SK-N-MC (cell line): ENCODE data around the gene ST8SIA4.

Experiments
- EZH2 ChIP-seq: fragments of 200-600 bp; sonication (generic); IDR thresholded peaks from one replicate; pipeline ENCODE4 v1.6.1; 2017; ENCODE audit warnings: antibody characterized with exemption
- FOXP2 ChIP-seq: optimal IDR thresholded peaks from 2 replicates; pipeline ENCODE3; 2011; ENCODE audit warnings: mild to moderate bottlenecking, moderate library complexity; ENCODE audit not compliant: insufficient read depth; ENCODE audit errors: extremely low read length, control extremely low read depth
- POLR2AphosphoS5 ChIP-seq: IDR thresholded peaks from 2 replicates; pipeline ENCODE4 v1.6.1; 2012; ENCODE audit warnings: mild to moderate bottlenecking, low read depth, low read length, borderline replicate concordance

GRCh38 chr5:100899675-100900074, 3.4 kb downstream of the ST8SIA4 start:
- TF ChIP-seq POLR2AphosphoS5: no peak
- no peak for TF ChIP-seq EZH2
- TF ChIP-seq FOXP2: no peak
